H9 (cell line): Measurements from ENCODE around the gene FAM53C. TPM values are rescaled to one million over a fixed set of nuclear protein-coding genes. Genes with fewer than 3 reads are reported as not detected.

Experiments used
- DNase-seq: peaks from one replicate; pipeline ENCODE4 v3.0.0-alpha.2; 2017
- H2AFZ ChIP-seq: one replicate; pipeline ENCODE4 v1.6.1; 2013; ENCODE audit warnings: mild to moderate bottlenecking, low read length, control low read depth, moderate library complexity
- H2AK5ac ChIP-seq: 2 replicates; pipeline ENCODE4 v1.6.1; 2013; ENCODE audit warnings: low read length, control low read depth, mixed read lengths; ENCODE audit not compliant: insufficient read length
- H2BK120ac ChIP-seq: one replicate; pipeline ENCODE4 v1.6.1; 2013; ENCODE audit warnings: low read depth, mild to moderate bottlenecking, low read length, control low read depth, inconsistent platforms; ENCODE audit not compliant: poor library complexity, severe bottlenecking
- H2BK12ac ChIP-seq: 2 replicates; pipeline ENCODE4 v1.6.1; 2013; ENCODE audit warnings: low read length, control low read depth, mixed read lengths, low read depth; ENCODE audit not compliant: insufficient read length
- H2BK15ac ChIP-seq: 2 replicates; pipeline ENCODE4 v1.6.1; 2013; ENCODE audit warnings: low read depth, low read length, control low read depth
- H2BK20ac ChIP-seq: one replicate; pipeline ENCODE4 v1.6.1; 2013; ENCODE audit warnings: low read depth, mild to moderate bottlenecking, low read length, control low read depth, inconsistent platforms; ENCODE audit not compliant: poor library complexity, severe bottlenecking
- H2BK5ac ChIP-seq: 2 replicates; pipeline ENCODE4 v1.6.1; 2013; ENCODE audit warnings: low read length, control low read depth, mixed read lengths; ENCODE audit not compliant: insufficient read length
- H3K14ac ChIP-seq: 2 replicates; pipeline ENCODE4 v1.6.1; 2013; ENCODE audit warnings: low read length, control low read depth; ENCODE audit not compliant: insufficient read depth
- H3K18ac ChIP-seq: 2 replicates; pipeline ENCODE4 v1.6.1; 2013; ENCODE audit warnings: low read depth, mild to moderate bottlenecking, mixed read lengths, low read length, control low read depth; ENCODE audit not compliant: insufficient read length
- H3K23ac ChIP-seq: 2 replicates; pipeline ENCODE4 v1.6.1; 2013; ENCODE audit warnings: low read length, control low read depth, mixed read lengths, low read depth; ENCODE audit not compliant: insufficient read length
- H3K23me2 ChIP-seq: 2 replicates; pipeline ENCODE4 v1.6.1; 2013; ENCODE audit warnings: low read depth, mild to moderate bottlenecking, mixed read lengths, low read length, control low read depth; ENCODE audit not compliant: insufficient read length, poor library complexity, severe bottlenecking
- H3K27ac ChIP-seq: 2 replicates; pipeline ENCODE4 v1.5.1; 2013; ENCODE audit warnings: low read length, control low read depth, mixed read lengths, low read depth; ENCODE audit not compliant: insufficient read length
- H3K27me3 ChIP-seq: 2 replicates; pipeline ENCODE4 v1.6.1; 2013; ENCODE audit warnings: low read length, control low read depth, inconsistent platforms; ENCODE audit not compliant: insufficient read depth
- H3K4ac ChIP-seq: 2 replicates; pipeline ENCODE4 v1.6.1; 2013; ENCODE audit warnings: low read depth, mild to moderate bottlenecking, control low read depth, inconsistent platforms, low read length, moderate library complexity
- H3K4me1 ChIP-seq: 2 replicates; pipeline ENCODE4 v1.6.1; 2013; ENCODE audit warnings: low read length, control low read depth, inconsistent platforms; ENCODE audit not compliant: insufficient read depth
- H3K4me2 ChIP-seq: 2 replicates; pipeline ENCODE4 v1.6.1; 2013; ENCODE audit warnings: low read length, control low read depth, mixed read lengths; ENCODE audit not compliant: insufficient read length, insufficient read depth
- H3K56ac ChIP-seq: 2 replicates; pipeline ENCODE4 v1.6.1; 2013; ENCODE audit warnings: low read depth, mild to moderate bottlenecking, mixed read lengths, low read length, control low read depth; ENCODE audit not compliant: insufficient read length
- H3K79me1 ChIP-seq: 2 replicates; pipeline ENCODE4 v1.6.1; 2013; ENCODE audit warnings: low read depth, mild to moderate bottlenecking, moderate library complexity, low read length, control low read depth, inconsistent platforms; ENCODE audit not compliant: insufficient read depth, poor library complexity, severe bottlenecking
- H3K79me2 ChIP-seq: 2 replicates; pipeline ENCODE4 v1.6.1; 2013; ENCODE audit warnings: low read length, control low read depth, inconsistent platforms; ENCODE audit not compliant: insufficient read depth
- H3K9ac ChIP-seq: 2 replicates; pipeline ENCODE4 v1.6.1; 2013; ENCODE audit warnings: low read length, control low read depth, mixed read lengths; ENCODE audit not compliant: insufficient read length; ENCODE audit errors: extremely low read depth
- H3K9me3 ChIP-seq: one replicate; pipeline ENCODE4 v1.6.1; 2013; ENCODE audit warnings: low read depth, low read length, inconsistent platforms; ENCODE audit not compliant: control insufficient read depth
- H3T11ph ChIP-seq: one replicate; pipeline ENCODE4 v1.6.1; 2013; ENCODE audit warnings: mild to moderate bottlenecking, low read length, control low read depth, inconsistent platforms
- H4K20me1 ChIP-seq: one replicate; pipeline ENCODE4 v1.6.1; 2013; ENCODE audit not compliant: control insufficient read depth, insufficient read length, insufficient read depth
- H4K5ac ChIP-seq: 2 replicates; pipeline ENCODE4 v1.6.1; 2013; ENCODE audit warnings: low read depth, mild to moderate bottlenecking, mixed read lengths, low read length, control low read depth; ENCODE audit not compliant: insufficient read length
- H4K8ac ChIP-seq: replicated peaks from 2 replicates; pipeline ENCODE4 v1.6.1; 2013; ENCODE audit warnings: low read length, control low read depth, mixed read lengths, low read depth; ENCODE audit not compliant: insufficient read length
- H4K91ac ChIP-seq: 2 replicates; pipeline ENCODE4 v1.6.1; 2013; ENCODE audit warnings: low read depth, mild to moderate bottlenecking, moderate library complexity, mixed read lengths, low read length, control low read depth; ENCODE audit not compliant: insufficient read length
- H3K27ac Mint-ChIP-seq, 3 experiments: 2 replicates in 2 of 3; 3 replicates in 1 of 3; pipeline ENCODE4 v1.8.0; 2020 to 2021; ENCODE audit warnings: mixed read lengths in 3 of 3, mild to moderate bottlenecking in 1 of 3, moderate library complexity in 1 of 3
- H3K27me3 Mint-ChIP-seq: 2 replicates; pipeline ENCODE4 v1.8.0; 2021; ENCODE audit warnings: low read depth, mild to moderate bottlenecking, moderate library complexity, mixed read lengths
- H3K36me3 Mint-ChIP-seq, 3 experiments: 2 replicates in 2 of 3; 3 replicates in 1 of 3; pipeline ENCODE4 v1.8.0; 2020 to 2021; ENCODE audit warnings: low read depth in 3 of 3, mixed read lengths in 3 of 3; ENCODE audit not compliant: insufficient read depth in 1 of 3
- H3K4me1 Mint-ChIP-seq, 2 experiments: 2 replicates each; pipeline ENCODE4 v1.8.0; 2020; ENCODE audit warnings: mixed read lengths in 2 of 2
- H3K4me3 Mint-ChIP-seq, 2 experiments: 2 replicates in 1 of 2; 3 replicates in 1 of 2; pipeline ENCODE4 v1.8.0; 2020 to 2021; ENCODE audit warnings: mild to moderate bottlenecking in 2 of 2, mixed read lengths in 2 of 2, moderate library complexity in 1 of 2
- H3K9me3 Mint-ChIP-seq, 2 experiments: 2 replicates in 1 of 2; 3 replicates in 1 of 2; pipeline ENCODE4 v1.8.0; 2020; ENCODE audit warnings: mild to moderate bottlenecking in 2 of 2, mixed read lengths in 2 of 2, moderate library complexity in 1 of 2
- CTCF ChIP-seq: fragments of 200-600 bp; sonication (generic); conservative IDR thresholded peaks from 3 replicates; pipeline ENCODE4 v1.8.0; 2021; ENCODE audit warnings: antibody characterized with exemption, mild to moderate bottlenecking
- WGBS: extraction: QIAGEN DNeasy Blood & Tissue Kit; methylation state at CpG from one replicate; pipeline ENCODE4 v1.1.7; 2013; ENCODE audit warnings: missing lambda C conversion rate, low lambda C conversion rate, mixed read lengths; ENCODE audit not compliant: insufficient read length; ENCODE audit errors: extremely low coverage; 5-methylcytosine and 5-hydroxymethylcytosine counted together
- total RNA-seq: library from RNA; stranded (reverse); gene quantifications from 2 replicates; pipeline ENCODE4 v1.2.1, GENCODE V29; 2021

FAM53C gene
- total RNA-seq, 1 experiment from 2014 or later, result 59.6 TPM

- Histone ChIP-seq H2AFZ (no peak overlapping the region), H3K9ac (no peak overlapping the region), H3K27ac (no peak overlapping the region), H3K9me3 (no peaks in the 10 kb centered on the region), H3K23ac (no peak overlapping the region), H2BK12ac (no peak overlapping the region), H4K5ac (no peak overlapping the region), H2AK5ac (no peak overlapping the region), H2BK15ac (no peak overlapping the region), H3T11ph (no peak overlapping the region), H3K56ac (no peak overlapping the region), H3K4me1 (no peaks in the 10 kb centered on the region), H3K4ac (no peak overlapping the region), H2BK5ac (no peak overlapping the region), H2BK20ac (no peak overlapping the region), H3K27me3 (no peaks in the 10 kb centered on the region), H3K18ac (no peak overlapping the region), H3K79me1 (no peaks in the 10 kb centered on the region), H3K14ac (no peak overlapping the region), H4K8ac (no peak overlapping the region), H3K23me2 (no peaks in the 10 kb centered on the region), H4K20me1 (no peaks in the 10 kb centered on the region), H2BK120ac (no peak overlapping the region), H3K4me2 (no peak overlapping the region), H4K91ac (no peak overlapping the region), H3K79me2 (no peaks in the 10 kb centered on the region)
- H3K27ac Mint-ChIP-seq, result peak overlapping the region in 2 of 3 experiments; percentile 60 to 61; a peak in 2 of 7 replicates
- no peaks in the 10 kb centered on the region for H3K27me3 Mint-ChIP-seq
- peaks cover 9 to 50% (median 47%) of the 10 kb centered on the region in 3 experiments; a peak in 6 of 7 replicates for H3K36me3 Mint-ChIP-seq
- WGBS, result no CpG with 5 or more reads among the region's 7 CpGs
- H3K4me1 Mint-ChIP-seq, result no peaks in the 10 kb centered on the region
- DNase-seq, result no peak
- H3K4me3 Mint-ChIP-seq, result no peak overlapping the region
- H3K9me3 Mint-ChIP-seq, result no peaks in the 10 kb centered on the region
- no peak for TF ChIP-seq CTCF
Observed at GRCh38 chr5:138315751-138316278, 22.3 kb upstream of the FAM53C start.
